IMR-90 (cell line): ENCODE results near the gene ID2. TPM values are rescaled to one million over a fixed set of nuclear protein-coding genes. Genes with fewer than 3 reads are reported as not detected.

Experiments used
- ATAC-seq: fragments of 200-7000 bp; cut with Tn5 transposase; 2 replicates; pipeline ENCODE4 v1.9.1; 2020; ENCODE audit warnings: low read depth, mild to moderate bottlenecking, moderate library complexity
- BruUV-seq: library from RNA; stranded (reverse); fragments of 400-500 nt; replicated peaks from 2 replicates; lab custom pipeline; 2021; lab: Mats Ljungman, UMichigan
- CTCF ChIA-PET: fragments of 300-600 bp; formaldehyde crosslinking; extraction: SDS; loops from one replicate; lab custom pipeline; 2021; ENCODE audit warnings: antibody characterized with exemption; lab: Yijun Ruan, JAX
- POLR2A ChIA-PET: fragments of 300-600 bp; sonication (Branson Sonifier 250); formaldehyde crosslinking; loops from one replicate; lab custom pipeline; 2022; ENCODE audit warnings: antibody characterized with exemption; ENCODE audit not compliant: unreplicated experiment; lab: Charles Lee
- DNase-seq: peaks from one replicate; pipeline ENCODE4 v3.0.0; 2013
- H2AFZ ChIP-seq: replicated peaks from 2 replicates; pipeline ENCODE3; 2013; ENCODE audit warnings: low read length, mild to moderate bottlenecking; ENCODE audit not compliant: poor library complexity
- H2AK5ac ChIP-seq: 2 replicates; pipeline ENCODE4 v1.6.1; 2013; ENCODE audit warnings: low read depth, low read length, inconsistent platforms
- H2AK9ac ChIP-seq: replicated peaks from 2 replicates; pipeline ENCODE3; 2013; ENCODE audit warnings: mild to moderate bottlenecking, low read depth, low read length, moderate library complexity; ENCODE audit not compliant: poor library complexity
- H2BK120ac ChIP-seq: 2 replicates; pipeline ENCODE4 v1.6.1; 2013; ENCODE audit warnings: low read depth, low read length, inconsistent platforms
- H2BK15ac ChIP-seq: 3 replicates; pipeline ENCODE4 v1.6.1; 2013; ENCODE audit warnings: low read depth, low read length, inconsistent platforms
- H2BK20ac ChIP-seq: 2 replicates; pipeline ENCODE4 v1.6.1; 2013; ENCODE audit warnings: low read depth, mild to moderate bottlenecking, inconsistent platforms, low read length, moderate library complexity
- H2BK5ac ChIP-seq: 2 replicates; pipeline ENCODE4 v1.6.1; 2013; ENCODE audit warnings: mild to moderate bottlenecking, low read depth, low read length, inconsistent platforms; ENCODE audit not compliant: poor library complexity, severe bottlenecking
- H3K14ac ChIP-seq: replicated peaks from 2 replicates; pipeline ENCODE4 v1.6.1; 2013; ENCODE audit warnings: low read depth, low read length, inconsistent platforms
- H3K18ac ChIP-seq: 2 replicates; pipeline ENCODE4 v1.6.1; 2013; ENCODE audit warnings: low read depth, low read length, control low read depth
- H3K23ac ChIP-seq: 2 replicates; pipeline ENCODE4 v1.6.1; 2013; ENCODE audit warnings: low read depth, low read length, inconsistent platforms
- H3K27ac ChIP-seq: 2 replicates; pipeline ENCODE4 v1.5.1; 2013; ENCODE audit warnings: mild to moderate bottlenecking, control low read depth, low read length; ENCODE audit not compliant: insufficient read depth
- H3K27me3 ChIP-seq: 2 replicates; pipeline ENCODE4 v1.6.1; 2013; ENCODE audit warnings: low read length; ENCODE audit not compliant: control insufficient read depth, insufficient read depth
- H3K36me3 ChIP-seq: 2 replicates; pipeline ENCODE4 v1.6.1; 2013; ENCODE audit warnings: low read length, mixed read lengths; ENCODE audit not compliant: control insufficient read depth, insufficient read depth
- H3K4ac ChIP-seq: 2 replicates; pipeline ENCODE4 v1.6.1; 2013; ENCODE audit warnings: low read depth, low read length, inconsistent platforms
- H3K4me1 ChIP-seq: 2 replicates; pipeline ENCODE4 v1.6.1; 2013; ENCODE audit warnings: low read length, mixed read lengths; ENCODE audit not compliant: control insufficient read depth, insufficient read depth
- H3K4me2 ChIP-seq: 2 replicates; pipeline ENCODE4 v1.6.1; 2013; ENCODE audit warnings: low read depth, mild to moderate bottlenecking, control low read depth, low read length, moderate library complexity
- H3K4me3 ChIP-seq: 2 replicates; pipeline ENCODE4 v1.5.1; 2013; ENCODE audit warnings: low read depth, mild to moderate bottlenecking, control low read depth, low read length, moderate library complexity; ENCODE audit not compliant: insufficient read depth
- H3K56ac ChIP-seq: 2 replicates; pipeline ENCODE4 v1.6.1; 2013; ENCODE audit warnings: low read length, inconsistent platforms; ENCODE audit not compliant: insufficient read depth; ENCODE audit errors: extremely low read depth
- H3K79me1 ChIP-seq, 2 experiments: 2 replicates each; pipeline ENCODE4 v1.6.1; 2013; ENCODE audit warnings: low read length in 2 of 2, inconsistent platforms in 1 of 2, low read depth in 1 of 2
- H3K9ac ChIP-seq: 2 replicates; pipeline ENCODE4 v1.6.1; 2013; ENCODE audit warnings: low read depth, low read length, control low read depth
- H3K9me1 ChIP-seq: 2 replicates; pipeline ENCODE4 v1.6.1; 2013; ENCODE audit warnings: low read length, inconsistent platforms; ENCODE audit not compliant: insufficient read depth
- H3K9me3 ChIP-seq: 2 replicates; pipeline ENCODE4 v1.6.1; 2013; ENCODE audit warnings: low read length; ENCODE audit not compliant: control insufficient read depth, insufficient read depth
- H4K20me1 ChIP-seq: 2 replicates; pipeline ENCODE4 v1.6.1; 2013; ENCODE audit warnings: low read length, inconsistent platforms; ENCODE audit not compliant: insufficient read depth
- H4K5ac ChIP-seq: 2 replicates; pipeline ENCODE4 v1.6.1; 2013; ENCODE audit warnings: mild to moderate bottlenecking, low read depth, low read length, control low read depth
- H4K8ac ChIP-seq, 2 experiments: 2 replicates each; pipeline ENCODE4 v1.6.1; 2013; ENCODE audit warnings: low read depth in 2 of 2, low read length in 2 of 2, control low read depth in 1 of 2, inconsistent platforms in 1 of 2
- H4K91ac ChIP-seq: 2 replicates; pipeline ENCODE4 v1.6.1; 2013; ENCODE audit warnings: low read depth, low read length, inconsistent platforms; ENCODE audit not compliant: insufficient read depth
- BHLHE40 ChIP-seq: fragments of 150-350 bp; IDR thresholded peaks from 2 replicates; pipeline ENCODE4 v1.6.1; 2016; ENCODE audit warnings: mild to moderate bottlenecking, low read depth, low read length
- CEBPB ChIP-seq: IDR thresholded peaks from 2 replicates; pipeline ENCODE4 v1.6.1; 2012; ENCODE audit warnings: low read depth, low read length, improper control_type of control experiment
- CHD1 ChIP-seq: IDR thresholded peaks from 2 replicates; pipeline ENCODE4 v1.6.1; 2012; ENCODE audit warnings: low read depth, low read length, improper control_type of control experiment
- CTCF ChIP-seq: conservative IDR thresholded peaks from 2 replicates; pipeline ENCODE4 v1.5.1; 2012; ENCODE audit warnings: mild to moderate bottlenecking, low read depth, low read length, improper control_type of control experiment
- ELK1 ChIP-seq: fragments of 150-350 bp; IDR thresholded peaks from 2 replicates; pipeline ENCODE4 v1.6.1; 2016; ENCODE audit warnings: low read depth, mild to moderate bottlenecking, low read length, moderate library complexity, borderline replicate concordance
- FOS ChIP-seq: fragments of 150-350 bp; IDR thresholded peaks from 2 replicates; pipeline ENCODE4 v1.6.1; 2016; ENCODE audit warnings: low read depth, low read length
- MAFK ChIP-seq: IDR thresholded peaks from 2 replicates; pipeline ENCODE4 v1.6.1; 2012; ENCODE audit warnings: low read depth, low read length, improper control_type of control experiment
- MAZ ChIP-seq: IDR thresholded peaks from 2 replicates; pipeline ENCODE4 v1.6.1; 2012; ENCODE audit warnings: low read depth, mild to moderate bottlenecking, low read length, improper control_type of control experiment, moderate library complexity, borderline replicate concordance
- MXI1 ChIP-seq: IDR thresholded peaks from 2 replicates; pipeline ENCODE4 v1.6.1; 2012; ENCODE audit warnings: low read depth, mild to moderate bottlenecking, low read length, moderate library complexity, borderline replicate concordance
- NFE2L2 ChIP-seq: fragments of 150-350 bp; IDR thresholded peaks from 2 replicates; pipeline ENCODE4 v1.6.1; 2016; ENCODE audit warnings: low read depth, mild to moderate bottlenecking, low read length
- POLR2A ChIP-seq: IDR thresholded peaks from 2 replicates; pipeline ENCODE4 v1.6.1; 2012; ENCODE audit warnings: mild to moderate bottlenecking, low read depth, low read length
- RCOR1 ChIP-seq: IDR thresholded peaks from 2 replicates; pipeline ENCODE4 v1.6.1; 2012; ENCODE audit warnings: mild to moderate bottlenecking, low read length, improper control_type of control experiment; ENCODE audit not compliant: insufficient replicate concordance
- RFX5 ChIP-seq: IDR thresholded peaks from 2 replicates; pipeline ENCODE4 v1.8.0; 2012; ENCODE audit warnings: low read depth, mild to moderate bottlenecking, low read length, moderate library complexity
- SMC3 ChIP-seq: fragments of 150-350 bp; IDR thresholded peaks from 2 replicates; pipeline ENCODE4 v1.6.1; 2016; ENCODE audit warnings: low read depth, mild to moderate bottlenecking, antibody characterized with exemption, low read length, moderate library complexity
- USF2 ChIP-seq: fragments of 150-350 bp; IDR thresholded peaks from 2 replicates; pipeline ENCODE4 v1.6.1; 2017; ENCODE audit warnings: mild to moderate bottlenecking, antibody characterized with exemption, low read length, low read depth
- WGBS, 2 experiments: methylation state at CpG; one replicate each; pipeline versions ENCODE4 v1.1.5 to v1.1.7; 2013; ENCODE audit warnings: missing lambda C conversion rate in 2 of 2; ENCODE audit not compliant: insufficient read length in 1 of 2; ENCODE audit errors: extremely low coverage in 2 of 2; 5-methylcytosine and 5-hydroxymethylcytosine counted together
- dilution Hi-C: fragments of 300-500 bp; cut with HindIII; formaldehyde crosslinking; loops from one replicate; pipeline ENCODE4 v1.14.3; 2018; ENCODE audit warnings: low sequenced_read_pairs; ENCODE audit not compliant: unreplicated experiment
- in situ Hi-C: fragments of 300-500 bp; cut with MboI; formaldehyde crosslinking; loops from 3 replicates; pipeline ENCODE4 v1.14.3; 2019; ENCODE audit warnings: low sequenced_read_pairs, inconsistent platforms, mixed read lengths
- intact Hi-C: fragments of 100-400 bp; cut with micrococcal nuclease; formaldehyde crosslinking; loops from 2 replicates; pipeline ENCODE4 v1.10.0; 2022
- polyA plus RNA-seq, 3 experiments: library from polyadenylated mRNA; depleted of rRNA; stranded (reverse); fragments of >200 nt; gene quantifications; 2 replicates each; pipeline ENCODE4 v1.2.3, GENCODE V29; 2012; ENCODE audit warnings: low replicate concordance in 1 of 3
- total RNA-seq: library from RNA; depleted of rRNA; stranded (reverse); fragments of >200 nt; gene quantifications from 2 replicates; pipeline ENCODE4 v1.2.3, GENCODE V29; 2012

The ID2 gene
- total and polyA plus RNA-seq, 2 of the 4 experiments (the other 2 are of a cell fraction) = 264 to 389 TPM

GRCh38 chr2:8719528-8719927 lies 37.7 kb downstream of the ID2 start:
- Histone ChIP-seq H3K14ac (no peak overlapping the region), H3K4me1 (no peaks in the 10 kb centered on the region), H3K9me1 (no peaks in the 10 kb centered on the region; the same call in 1 of the 2 replicates), H2AK5ac (no peak overlapping the region), H2BK120ac (no peak overlapping the region), H3K36me3 (no peaks in the 10 kb centered on the region), H3K27ac (no peak overlapping the region), H4K20me1 (no peaks in the 10 kb centered on the region), H2BK5ac (no peak overlapping the region), H3K4ac (no peak overlapping the region), H3K4me3 (no peak overlapping the region), H2BK20ac (no peak overlapping the region), H4K8ac (no peak overlapping the region), H3K18ac (no peak overlapping the region), H3K79me1 (no peaks in the 10 kb centered on the region), H2AK9ac (no peak overlapping the region), H3K23ac (no peak overlapping the region), H3K9ac (no peak overlapping the region), H2AFZ (no peak overlapping the region), H3K27me3 (no peaks in the 10 kb centered on the region), H2BK15ac (no peak overlapping the region), H3K56ac (no peak overlapping the region), H3K9me3 (no peaks in the 10 kb centered on the region), H3K4me2 (no peak overlapping the region), H4K5ac (no peak overlapping the region), H4K91ac (no peak overlapping the region)
- DNase-seq = no peak
- POLR2A ChIA-PET = no interaction called here
- no CpG with 5 or more reads among the region's 3 CpGs for WGBS, 2 experiments
- dilution Hi-C loops = no loop called here
- in situ Hi-C loops = no loop called here
- intact Hi-C loops = no loop called here
- BruUV-seq = no TSS peak
- TF ChIP-seq MAFK (no peak), RFX5 (no peak), ELK1 (no peak), MAZ (no peak), CHD1 (no peak), SMC3 (no peak), FOS (no peak), POLR2A (no peak), RCOR1 (no peak), CEBPB (no peak), CTCF (no peak), BHLHE40 (no peak), MXI1 (no peak), NFE2L2 (no peak), USF2 (no peak)
- peak; percentile 40 for ATAC-seq
- CTCF ChIA-PET = interaction anchor here (0.6 kb wide), 1 partner anchor 606 kb away, joined by 3 read pairs; no protein-coding TSS in a partner anchor
